NCI-H1694 (cell line): ENCODE measurements around the gene CD2.

ENCODE experiments used
- DNase-seq: peaks from one replicate; lab custom pipeline; 2025; lab: John Stamatoyannopoulos, UW

Gene CD2

DNA sequence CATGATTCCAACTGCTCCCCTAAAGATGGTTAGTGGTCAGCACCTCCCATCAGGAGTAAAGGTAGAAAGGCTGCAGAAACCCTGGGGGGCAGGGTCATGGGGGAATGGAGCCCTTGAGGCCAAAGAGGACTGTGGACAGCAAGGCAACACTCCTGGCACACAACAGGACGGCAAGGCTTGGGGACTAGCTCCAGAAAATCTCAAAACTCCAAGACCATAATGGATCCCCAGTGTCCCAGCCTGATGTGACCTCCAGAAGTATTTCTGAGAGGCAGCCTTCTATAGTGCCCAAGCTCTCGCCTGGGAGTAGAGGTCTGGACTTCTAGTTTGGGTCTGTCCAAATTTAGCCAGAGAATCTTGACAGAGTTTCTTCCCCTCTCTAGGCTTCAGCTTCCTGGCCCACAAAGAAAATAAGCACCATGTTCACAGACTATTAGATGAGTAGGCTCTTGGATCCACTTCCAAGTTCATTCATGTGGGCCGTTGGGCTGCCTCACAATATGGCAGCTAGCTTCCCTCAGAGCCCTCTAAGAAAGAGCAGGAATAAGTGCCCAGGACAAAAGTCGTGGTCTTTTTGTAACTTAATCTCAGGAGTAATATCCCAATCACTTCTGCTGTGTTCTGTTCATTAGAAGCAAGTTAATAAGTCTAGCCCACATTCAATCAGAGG is 6.9 kb downstream of the CD2 start:
- DNase-seq, result no peak

DNA sequence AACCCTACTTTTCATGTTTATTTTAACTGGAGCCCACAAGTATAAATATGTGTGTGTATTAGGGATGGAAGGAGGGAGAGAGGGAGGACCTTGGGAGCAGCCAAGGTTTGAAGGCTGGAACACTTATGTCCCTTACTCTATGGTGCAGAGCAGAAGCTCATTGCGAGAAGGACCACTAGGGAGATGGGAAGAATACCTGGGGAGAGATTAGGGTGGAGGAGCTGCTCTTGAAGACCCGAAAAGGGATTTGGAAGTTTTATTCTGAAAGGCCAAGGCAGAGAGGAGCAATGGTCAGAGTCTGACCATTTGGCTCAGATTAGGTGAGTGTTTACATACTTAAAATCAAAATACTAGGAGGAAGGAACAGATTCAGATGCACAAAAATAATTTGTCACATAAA is 8.1 kb downstream of the CD2 start:
- DNase-seq, result no peak

DNA sequence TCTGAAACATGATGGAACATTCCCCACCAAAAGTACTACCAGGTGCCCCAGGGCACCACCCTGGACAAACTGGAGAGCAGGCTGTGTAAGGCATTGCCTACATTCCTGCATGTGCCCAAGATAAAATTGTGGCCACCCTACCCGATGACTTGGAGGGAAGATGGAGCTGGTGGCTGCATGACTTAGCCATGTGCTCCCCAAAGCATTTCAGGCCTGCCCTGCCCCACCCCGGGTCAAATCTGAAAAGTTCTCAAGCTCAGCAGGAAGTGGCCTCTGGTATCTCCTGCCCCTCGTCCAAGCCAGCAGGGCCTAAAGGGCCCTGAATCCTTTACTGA is 8.5 kb downstream of the CD2 start:
- no peak for DNase-seq

DNA sequence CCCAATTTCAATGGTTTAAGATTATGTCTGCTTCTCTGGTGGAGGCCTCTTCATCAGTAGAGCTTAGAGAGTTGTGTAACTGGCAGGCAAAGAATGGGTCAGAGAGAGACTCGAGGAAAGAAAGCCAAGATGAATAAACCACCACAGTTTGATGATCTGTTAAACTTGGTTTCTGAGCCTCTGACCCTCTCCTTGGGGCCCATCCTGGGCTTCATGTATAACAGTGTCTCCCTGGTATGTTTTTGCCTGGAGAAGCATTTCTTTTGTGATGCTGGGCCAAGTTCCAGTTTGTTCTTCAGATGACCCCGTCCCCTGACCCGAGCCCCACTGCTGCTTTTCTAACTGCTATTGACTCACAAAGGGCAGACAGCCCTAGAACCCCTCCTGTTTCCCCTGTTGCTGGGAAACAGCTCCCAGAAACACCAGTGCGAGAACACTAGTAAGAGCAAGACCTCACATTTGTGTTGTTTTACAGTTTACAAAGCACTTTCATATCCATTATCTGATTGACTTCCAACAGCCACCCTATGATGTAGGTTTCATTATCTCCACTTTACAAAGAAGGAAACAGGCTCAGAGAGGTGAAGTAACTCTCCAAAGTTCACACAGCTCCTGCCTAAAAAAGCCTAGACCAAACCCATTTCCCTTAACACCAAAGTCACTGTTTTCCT is 9.0 kb downstream of the CD2 start:
- DNase-seq, result no peak

DNA sequence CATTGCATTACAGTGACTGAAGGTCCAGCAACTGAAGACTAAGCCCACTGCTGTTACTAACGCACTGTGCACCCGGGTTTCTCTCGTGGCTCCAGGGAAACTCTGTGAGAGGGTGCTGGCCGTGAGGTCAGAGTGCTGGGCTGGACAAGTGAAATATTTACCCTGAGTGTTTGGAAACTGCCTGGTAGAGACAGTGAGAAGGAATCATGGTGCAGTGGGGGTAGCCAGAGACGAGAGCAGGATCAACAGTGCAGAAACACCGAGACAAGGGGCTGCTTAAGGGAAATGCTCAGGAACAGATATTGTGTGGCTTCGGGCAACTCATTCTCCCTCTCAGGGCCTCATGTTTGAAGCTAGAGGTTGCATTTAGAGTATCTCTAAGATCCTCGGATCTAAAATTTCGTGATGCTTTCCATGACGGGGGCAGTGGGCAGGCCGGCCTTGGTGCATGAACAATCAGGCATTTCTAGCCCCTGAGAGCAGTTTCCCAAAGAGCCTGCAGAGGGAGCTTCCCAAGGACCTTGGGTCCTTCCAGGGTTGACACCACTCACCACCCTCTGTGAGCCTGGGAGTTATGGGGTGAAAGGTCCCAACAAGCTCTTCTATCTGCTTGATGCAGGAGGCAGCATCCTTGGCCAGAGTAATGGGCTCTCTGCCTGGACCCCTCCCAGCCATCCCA is 9.7 kb downstream of the CD2 start:
- DNase-seq, result no peak

DNA sequence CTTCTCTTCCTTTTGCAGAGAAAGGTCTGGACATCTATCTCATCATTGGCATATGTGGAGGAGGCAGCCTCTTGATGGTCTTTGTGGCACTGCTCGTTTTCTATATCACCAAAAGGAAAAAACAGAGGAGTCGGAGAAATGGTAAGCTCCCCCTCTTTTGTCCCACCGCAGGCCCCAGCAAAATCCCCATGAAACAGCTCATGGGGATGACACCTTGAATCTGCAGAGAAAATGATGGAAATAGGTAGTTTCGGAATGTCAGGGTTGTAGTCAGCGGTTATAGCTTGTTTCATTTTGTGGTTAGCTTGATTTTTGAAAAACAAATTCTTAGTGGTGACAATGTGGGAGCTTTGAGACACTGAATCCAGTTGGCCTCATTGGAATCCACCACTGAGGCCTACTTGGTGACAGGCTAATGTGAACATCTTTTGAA is 10.3 kb downstream of the CD2 start:
- no peak for DNase-seq

DNA sequence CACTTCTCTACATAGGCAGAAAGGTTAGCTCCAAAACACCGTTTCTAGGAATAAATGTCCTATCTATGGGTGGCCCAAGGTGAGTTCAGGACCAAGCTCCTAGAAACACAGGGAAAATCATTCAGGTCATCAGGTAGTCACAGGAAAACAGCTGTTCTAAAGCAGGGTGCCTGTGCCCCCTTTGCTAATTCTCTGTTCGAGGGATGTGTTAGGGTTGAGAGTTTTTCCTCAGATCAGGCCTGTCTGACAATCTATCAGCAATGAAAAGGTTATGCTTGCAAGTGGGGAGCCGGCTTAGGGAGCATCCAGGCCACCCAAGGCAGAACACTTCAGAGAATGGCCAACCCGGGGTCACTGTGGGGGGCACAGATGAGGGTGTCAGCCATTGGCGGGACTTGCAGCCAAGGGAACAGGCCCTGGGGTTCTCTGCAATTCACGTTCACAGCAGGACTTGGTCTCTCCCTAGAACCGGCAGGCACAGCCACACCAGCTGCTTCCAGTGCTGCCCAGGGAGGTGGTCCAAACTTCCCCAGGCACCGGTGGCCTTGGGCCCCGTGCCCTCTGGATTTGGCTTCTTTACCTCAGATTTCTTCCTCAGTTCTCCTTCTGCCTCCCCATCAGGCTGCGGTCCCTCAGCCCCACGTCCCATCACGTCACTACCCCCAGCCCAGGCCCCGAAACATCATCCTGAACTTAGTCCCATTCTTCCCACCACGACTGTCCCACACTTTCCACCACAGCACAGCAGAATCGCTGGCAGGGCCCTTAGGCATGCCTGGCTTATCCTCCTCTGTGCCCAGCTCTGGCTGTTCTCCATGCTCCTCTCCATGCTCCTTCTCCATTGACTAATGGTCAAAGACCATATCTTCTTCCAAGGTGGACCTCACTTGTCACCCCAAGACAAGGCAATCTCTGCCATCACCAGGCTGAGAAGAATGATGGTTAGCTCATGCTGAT is 11.0 kb downstream of the CD2 start:
- DNase-seq, result no peak

DNA sequence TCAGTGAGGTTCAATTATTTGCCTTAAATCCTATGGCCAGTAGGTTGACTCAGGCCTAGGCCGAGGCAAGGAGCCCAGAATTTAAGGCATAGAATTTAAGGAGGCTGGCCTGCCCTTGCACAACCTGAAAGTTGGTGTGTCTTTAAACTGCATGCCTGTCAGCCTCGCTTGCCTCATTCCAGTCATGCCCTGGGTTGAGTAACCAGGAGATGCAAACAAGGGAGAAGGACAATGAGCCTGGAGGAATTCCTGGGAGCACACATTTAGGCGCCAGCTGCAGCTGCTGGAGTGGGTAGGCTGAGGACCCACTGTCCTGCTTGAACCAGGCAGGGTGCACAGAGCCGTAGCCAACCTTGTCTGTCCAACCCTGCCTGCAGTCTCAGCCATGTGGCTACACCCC is 11.7 kb downstream of the CD2 start:
- DNase-seq, result no peak

DNA sequence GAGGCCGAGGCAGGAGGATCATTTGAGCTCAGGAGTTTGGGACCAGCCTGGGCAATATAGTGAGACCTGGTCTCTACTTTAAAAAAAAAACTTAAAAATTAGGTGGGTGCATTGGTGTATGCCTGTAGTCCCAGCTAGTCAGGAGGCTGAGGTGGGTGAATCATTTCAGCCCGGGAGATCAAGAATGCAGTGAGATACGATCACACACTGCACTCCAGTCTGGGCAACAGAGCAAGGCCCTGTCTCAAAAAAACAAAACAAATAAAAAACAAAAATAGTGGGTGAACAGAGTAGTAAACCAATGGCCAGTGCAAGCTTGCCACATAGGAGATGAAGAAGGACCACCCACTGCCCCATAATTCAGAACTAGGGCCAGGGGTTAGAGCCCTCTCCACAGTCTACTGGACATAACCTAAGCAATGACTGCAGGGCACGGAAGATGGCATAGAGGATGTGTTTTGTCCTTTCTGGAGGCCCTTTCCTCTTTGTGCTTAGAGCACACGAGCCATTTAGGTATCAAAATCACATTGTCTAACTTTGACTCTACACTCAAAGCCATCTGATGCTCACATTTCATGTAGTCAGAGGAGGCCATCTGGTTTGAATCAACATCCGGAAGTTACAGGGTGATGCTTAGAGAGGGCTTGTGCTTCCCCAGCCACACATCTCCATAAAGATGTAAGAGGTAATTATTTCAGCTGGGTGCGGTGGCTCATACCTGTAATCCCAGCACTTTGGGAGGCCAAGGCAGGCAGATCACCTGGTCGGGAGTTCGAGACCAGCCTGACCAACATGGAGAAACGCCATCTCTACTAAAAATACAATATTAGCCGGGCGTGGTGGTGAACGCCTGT is 12.6 kb downstream of the CD2 start:
- no peak for DNase-seq

DNA sequence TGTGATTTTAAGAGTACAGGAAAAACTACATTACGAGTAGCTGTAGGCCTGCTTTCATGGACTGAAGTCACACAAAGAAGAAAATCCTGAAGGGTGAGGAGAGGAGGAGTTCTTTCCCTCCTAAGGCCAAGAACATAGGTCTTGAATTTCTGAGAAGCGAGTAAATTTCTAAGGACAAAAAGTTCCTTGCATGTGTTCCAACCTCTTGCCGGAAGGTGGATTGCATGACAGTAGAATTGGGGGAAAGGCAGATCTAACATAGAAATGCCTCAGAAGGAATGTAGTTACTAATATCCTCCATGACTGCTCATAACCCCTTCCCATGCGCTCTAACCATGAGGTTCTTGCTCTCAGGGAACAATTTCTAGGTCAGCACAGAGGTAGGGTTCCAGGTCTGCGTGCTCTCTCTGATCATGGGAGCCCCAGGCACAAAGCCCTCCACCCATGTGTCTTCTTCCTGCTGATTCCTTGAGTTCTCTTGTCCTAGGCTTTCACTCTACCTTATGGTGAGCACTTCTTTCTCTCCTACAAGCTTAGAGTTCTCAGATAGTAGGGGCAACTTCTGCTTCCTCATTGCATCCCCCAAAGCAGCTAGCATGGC is 13.7 kb downstream of the CD2 start:
- no peak for DNase-seq

DNA sequence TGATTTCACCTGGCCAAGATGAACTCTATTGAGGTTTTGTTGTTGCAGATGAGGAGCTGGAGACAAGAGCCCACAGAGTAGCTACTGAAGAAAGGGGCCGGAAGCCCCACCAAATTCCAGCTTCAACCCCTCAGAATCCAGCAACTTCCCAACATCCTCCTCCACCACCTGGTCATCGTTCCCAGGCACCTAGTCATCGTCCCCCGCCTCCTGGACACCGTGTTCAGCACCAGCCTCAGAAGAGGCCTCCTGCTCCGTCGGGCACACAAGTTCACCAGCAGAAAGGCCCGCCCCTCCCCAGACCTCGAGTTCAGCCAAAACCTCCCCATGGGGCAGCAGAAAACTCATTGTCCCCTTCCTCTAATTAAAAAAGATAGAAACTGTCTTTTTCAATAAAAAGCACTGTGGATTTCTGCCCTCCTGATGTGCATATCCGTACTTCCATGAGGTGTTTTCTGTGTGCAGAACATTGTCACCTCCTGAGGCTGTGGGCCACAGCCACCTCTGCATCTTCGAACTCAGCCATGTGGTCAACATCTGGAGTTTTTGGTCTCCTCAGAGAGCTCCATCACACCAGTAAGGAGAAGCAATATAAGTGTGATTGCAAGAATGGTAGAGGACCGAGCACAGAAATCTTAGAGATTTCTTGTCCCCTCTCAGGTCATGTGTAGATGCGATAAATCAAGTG is 14.3 kb downstream of the CD2 start:
- DNase-seq, result no peak

DNA sequence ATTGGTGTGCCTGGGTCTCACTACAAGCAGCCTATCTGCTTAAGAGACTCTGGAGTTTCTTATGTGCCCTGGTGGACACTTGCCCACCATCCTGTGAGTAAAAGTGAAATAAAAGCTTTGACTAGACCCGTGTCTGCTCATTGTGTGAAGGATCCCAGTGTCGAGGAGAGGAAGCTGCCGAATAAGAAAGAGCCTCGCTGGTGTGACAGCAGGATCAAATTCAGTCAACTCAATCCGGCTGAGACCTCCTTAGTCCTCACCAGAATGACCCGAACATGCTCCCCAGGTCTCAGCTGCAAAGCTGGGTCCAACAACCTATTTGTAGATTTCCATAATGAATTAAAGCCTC is 14.8 kb downstream of the CD2 start:
- DNase-seq, result no peak

DNA sequence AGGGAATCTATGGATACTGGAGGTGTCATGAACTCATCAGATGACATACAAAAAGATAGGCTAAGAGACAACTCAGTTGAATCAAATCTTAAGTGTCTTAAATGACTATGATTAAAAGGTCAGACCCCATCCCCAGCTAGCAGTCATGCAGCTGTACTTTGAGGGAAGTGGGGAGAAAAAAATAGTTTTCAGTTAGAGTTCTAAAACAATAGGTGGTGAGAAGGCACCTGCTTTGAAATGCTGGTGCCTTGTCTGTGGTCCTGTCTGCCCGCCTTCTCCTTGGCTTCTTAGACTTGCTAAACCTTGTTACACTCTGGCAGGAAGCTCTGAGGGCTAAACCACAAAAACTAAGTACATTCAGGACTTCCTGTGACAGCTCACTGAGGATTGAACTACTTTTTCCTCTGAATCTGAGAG is 15.3 kb downstream of the CD2 start:
- DNase-seq, result no peak

DNA sequence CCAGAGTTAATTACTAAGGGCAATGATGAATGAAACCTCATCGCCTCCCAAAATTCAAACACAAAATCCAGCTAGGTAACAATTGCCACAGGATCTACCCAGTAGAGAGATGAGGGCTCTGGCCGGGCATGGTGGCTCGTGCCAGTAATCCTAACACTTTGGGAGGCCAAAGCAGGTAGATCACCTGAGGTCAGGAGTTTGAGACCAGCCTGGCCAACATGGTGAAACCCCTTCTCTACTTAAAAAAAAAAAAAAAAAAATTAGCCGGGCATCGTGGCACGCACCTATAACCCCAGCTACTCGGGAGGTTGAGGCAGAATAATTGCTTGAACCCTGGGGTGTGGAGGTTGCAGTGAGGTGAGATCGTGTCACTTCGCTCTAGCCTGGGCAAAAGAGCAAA is 15.8 kb downstream of the CD2 start:
- no peak for DNase-seq

DNA sequence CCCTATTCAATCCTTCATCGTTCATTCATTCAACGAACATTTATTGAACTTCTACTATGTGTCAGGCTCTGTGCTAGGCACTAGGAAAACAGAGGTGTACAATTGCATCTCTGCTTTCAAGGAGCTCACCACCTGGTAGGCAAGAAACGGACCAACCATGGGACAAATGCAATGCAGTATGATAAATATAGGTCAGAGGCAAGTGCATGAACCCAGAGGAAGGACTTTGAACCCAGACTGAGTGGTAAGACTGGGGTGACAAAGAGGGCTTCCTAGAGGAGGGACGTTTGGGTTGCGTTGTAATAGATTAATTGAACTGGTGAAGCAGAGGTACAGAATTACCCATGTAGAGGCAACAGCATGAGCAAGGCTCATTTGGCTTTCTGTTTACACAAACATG is 16.4 kb downstream of the CD2 start:
- DNase-seq, result no peak

DNA sequence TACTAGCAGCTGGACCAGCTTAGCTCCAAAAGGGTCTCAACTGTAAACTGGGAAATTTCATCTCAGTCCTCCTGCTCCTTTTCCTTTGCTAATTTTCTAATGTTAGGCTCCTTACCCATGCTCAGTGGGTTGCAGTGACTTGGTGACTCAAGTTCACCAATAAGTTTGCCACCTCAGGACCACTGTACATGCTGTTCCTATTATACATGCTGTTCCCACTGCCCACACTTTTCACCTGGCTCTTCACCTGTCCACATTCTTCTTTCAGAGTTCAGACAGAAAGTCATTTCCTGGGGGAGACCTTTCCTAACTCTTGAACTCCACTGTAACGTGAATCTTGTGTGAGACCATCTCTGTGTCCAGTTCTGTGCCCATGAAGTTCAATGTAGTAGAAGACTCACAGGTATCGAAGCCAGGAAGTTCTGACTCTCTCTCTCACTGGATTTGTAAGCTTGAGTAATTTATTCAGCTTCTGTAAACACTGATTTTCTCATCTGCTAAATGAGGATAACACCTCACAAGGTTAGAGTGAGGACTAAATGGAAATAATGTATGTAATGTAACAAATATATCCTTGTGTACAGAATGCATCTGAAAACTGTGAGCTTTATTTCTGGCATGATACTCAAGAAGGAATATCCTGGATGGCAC is 17.9 kb downstream of the CD2 start:
- DNase-seq, result no peak

DNA sequence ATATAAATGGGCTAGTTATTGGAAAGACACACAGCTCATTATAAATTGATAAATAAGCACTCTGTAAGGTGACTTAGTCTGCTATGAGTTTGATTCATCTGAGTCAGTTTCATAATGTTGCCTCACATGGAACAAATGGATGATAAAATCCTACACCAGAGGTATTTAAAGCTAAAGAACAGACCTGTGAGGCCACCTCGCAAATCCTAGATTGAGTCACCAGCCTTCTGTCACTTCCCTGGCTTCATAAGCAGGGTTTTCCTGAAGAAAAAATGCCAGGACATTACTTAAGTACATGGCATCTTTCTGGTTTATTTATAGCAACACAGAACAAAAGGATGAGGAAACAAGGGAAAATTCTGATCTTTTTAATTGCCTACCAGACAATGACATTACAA is 18.4 kb downstream of the CD2 start:
- no peak for DNase-seq

DNA sequence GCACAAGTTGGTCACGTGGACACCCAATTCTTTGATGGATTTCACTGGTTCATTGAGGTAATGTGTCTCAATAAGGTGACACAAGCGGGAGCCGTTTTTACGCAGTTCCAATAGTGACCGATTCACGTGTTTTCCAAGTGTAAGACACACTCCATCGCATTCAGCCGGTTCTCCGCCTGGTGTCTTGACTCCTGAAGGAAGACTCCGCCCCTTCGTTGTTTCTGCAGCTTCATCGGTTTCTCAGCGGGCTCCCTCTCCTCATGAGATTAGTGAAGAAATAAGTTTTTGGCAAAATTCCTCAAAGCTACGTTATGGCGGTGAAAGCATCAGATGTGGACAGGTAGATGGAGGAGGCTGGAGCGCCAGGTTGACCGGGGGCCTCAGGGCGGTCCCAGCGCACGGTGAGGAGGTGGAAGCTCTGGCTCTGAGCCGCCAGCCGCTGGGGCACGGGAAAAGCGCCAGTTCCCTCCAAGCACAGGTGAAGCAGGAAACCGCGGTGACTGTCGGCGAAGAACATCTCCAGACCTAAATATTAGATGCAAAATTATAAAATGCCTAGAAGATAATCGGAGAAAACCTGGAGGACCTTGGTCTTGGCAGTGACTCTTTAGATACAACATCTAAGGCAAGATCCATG is 21.0 kb downstream of the CD2 start:
- no peak for DNase-seq
